CD4-positive, alpha-beta T cell treated with Interleukin-17A for 1 hour (primary cell): ENCODE data around the gene CERKL.

Experiments
- DNase-seq: peaks from one replicate; pipeline ENCODE4 v3.0.0-alpha.2; 2020

The CERKL gene

GRCh38 chr2:181573140-181573736 is 83.7 kb downstream of the CERKL start:
- DNase-seq, result peak; percentile 13

- no peak for DNase-seq
These were observed 85.9 kb downstream of the CERKL start for GRCh38 chr2:181570833-181571661.

DNA sequence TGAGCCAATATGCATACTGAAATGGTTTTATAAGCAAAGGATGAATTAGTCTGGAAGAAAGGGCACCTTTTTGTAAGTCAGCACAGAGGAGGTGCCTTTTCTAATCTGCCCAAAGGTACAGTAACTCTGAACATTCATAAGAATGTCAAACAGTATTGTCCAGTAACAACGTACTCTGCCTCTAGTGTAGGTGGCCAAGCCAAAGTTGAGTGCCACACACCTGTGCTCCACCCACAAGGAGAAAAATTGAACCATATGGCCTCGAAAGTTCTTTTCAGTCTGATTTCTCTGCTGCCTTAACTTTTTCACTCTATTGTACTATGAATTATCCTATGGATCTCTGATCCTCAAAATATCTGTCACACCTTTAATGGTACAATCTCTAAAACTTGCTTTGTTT is 86.8 kb downstream of the CERKL start:
- DNase-seq, result no peak

GRCh38 chr2:181566334-181567032 is 90.4 kb downstream of the CERKL start:
- no peak for DNase-seq

GRCh38 chr2:181563101-181563692 is 93.7 kb downstream of the CERKL start:
- DNase-seq, result no peak

- DNase-seq, result no peak
These were observed 98.5 kb downstream of the CERKL start for GRCh38 chr2:181558371-181558770.

DNA sequence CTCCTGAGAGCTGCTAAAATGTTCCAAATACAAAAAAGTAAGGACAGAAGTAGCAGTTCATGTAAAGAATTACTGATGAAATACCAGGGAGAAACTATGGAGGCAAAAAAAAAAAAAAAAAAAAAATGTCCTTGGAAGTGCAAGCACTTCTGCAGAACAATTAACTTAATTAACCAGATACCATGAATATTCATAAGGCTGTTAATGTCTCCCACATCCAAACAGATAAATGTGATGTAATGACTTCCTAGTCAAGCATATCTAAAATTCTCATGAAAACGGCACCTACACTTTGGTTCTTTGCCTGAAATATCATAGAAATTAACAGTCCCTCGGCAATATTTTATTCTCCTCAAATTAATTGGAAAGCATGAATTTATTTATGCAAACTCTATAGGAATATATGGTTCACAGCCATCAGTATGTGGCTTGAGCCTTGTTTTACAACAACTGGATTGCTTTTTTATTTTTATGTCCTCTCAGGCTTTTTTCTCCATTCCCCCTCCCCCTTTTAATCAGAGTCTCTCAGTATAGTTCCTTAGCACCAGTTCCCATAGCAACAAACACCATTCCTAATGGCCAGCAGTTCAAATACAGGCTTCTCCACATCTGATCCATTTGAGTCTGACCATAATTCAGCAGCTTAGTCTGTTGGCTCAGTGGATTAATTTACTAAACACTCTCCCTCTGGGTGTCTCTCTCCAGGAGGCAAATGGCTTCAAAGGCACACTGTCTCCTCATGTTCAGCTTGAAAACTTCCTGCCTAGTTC is 102.7 kb downstream of the CERKL start:
- no peak for DNase-seq

DNA sequence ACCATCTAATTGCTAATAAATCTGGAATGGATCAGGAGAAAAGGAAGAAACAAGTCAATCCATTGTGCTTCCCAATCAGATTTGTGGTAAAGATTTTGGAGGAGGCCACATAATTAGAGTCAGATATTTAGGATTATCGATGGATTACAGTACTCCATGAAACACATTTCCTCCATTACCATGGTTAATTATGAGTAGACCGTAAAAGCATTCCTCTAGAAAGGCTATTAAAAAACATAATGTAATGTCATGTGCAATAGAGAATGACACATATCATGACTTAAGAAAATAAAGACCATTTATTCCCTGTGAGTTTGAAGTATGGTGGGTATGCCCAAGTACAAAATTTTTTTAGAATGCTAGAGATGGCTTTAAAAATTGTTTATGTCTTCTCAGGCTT is 103.7 kb downstream of the CERKL start:
- DNase-seq, result no peak

DNA sequence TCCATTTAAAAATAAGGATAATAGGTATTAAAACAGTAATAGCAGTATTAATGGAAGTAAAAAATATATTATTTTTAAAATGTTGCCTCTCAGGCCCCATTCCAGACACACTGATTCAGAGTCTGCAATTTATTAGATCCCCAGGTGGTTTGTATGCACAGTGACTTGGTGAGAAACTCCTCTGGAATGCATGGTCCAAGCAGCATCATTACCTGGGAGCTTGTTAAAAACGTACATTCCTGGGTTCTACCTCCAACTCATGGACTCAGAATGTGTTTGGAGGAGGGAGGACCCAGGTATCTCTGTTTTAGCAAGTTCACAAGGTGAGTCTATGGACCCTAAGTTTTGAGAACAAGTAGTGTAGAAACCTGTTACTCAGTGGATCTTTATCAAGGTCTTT is 104.1 kb downstream of the CERKL start:
- no peak for DNase-seq

DNA sequence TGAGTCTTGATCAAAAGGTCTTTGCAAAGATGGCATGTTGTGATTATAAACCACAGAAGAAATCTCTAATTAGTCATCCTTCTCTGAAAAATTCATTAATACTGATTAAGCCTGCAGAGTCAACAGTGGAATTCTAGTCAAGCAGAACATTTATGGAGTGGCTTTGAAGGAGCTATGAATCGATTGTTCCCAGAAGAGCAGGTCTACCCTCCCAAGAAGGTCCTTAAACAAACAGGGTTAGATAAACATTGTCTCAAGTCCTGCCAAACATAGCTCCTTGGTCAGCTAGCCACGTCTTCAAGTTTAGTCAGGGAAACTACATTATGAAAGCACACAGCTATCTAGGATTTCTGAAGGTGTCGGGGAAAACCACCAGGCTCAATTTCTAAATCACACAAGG is 110.8 kb downstream of the CERKL start:
- no peak for DNase-seq

DNA sequence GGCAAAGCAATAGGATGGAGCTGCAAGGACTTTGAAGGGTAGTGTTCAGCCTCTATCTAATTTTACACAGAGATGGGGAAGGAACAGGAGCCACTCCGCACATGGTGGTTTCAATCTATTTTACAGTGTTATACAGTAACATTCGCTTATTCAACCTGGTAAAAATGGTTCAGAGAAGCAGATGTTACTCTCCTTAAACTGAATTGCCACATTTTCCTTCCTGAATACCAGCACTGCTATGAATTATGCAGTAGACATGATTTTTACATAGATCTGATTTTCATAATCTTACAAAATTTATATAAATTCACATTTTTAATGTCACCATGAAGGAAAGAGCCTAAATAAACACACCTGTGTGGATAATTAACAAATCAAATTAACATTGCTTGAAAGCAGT is 114.7 kb downstream of the CERKL start:
- no peak for DNase-seq

DNA sequence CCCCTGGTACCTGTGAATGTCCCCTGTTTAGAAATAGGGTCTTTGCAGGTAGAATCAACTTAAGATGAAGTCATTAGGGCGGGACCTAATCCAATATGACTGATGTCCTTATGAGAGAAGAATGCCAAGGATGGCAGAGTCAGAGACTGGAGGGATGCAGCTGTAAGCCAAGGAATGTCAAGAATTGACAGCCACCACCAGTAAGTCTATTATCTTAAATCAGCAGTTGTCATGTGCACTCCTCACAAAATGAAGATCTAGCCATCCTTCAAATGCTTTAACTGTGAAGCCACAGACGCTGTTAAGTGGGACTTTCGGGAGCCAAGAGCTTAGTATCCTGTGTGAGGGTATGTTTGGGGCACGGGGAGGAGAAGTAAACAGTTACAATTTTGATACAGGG is 116.5 kb downstream of the CERKL start:
- DNase-seq, result no peak

DNA sequence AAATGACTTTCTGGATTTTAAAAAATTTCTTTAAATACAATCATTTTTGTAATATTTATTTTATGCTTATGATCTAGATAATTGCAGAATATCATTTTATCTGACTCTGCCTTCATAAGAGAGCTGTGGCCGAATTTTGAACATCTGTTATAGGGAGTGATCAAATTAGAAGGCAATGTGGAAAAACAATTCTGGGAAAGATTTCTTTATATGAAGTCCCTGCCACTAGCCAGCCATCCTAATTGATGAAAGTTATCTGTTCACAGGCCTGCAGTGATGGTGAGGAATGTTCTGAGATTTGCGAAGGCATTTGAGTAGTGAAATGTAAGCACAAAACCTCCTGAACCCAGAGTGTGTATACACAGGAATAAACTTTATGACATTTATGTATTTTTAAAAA is 120.2 kb downstream of the CERKL start:
- DNase-seq, result no peak

DNA sequence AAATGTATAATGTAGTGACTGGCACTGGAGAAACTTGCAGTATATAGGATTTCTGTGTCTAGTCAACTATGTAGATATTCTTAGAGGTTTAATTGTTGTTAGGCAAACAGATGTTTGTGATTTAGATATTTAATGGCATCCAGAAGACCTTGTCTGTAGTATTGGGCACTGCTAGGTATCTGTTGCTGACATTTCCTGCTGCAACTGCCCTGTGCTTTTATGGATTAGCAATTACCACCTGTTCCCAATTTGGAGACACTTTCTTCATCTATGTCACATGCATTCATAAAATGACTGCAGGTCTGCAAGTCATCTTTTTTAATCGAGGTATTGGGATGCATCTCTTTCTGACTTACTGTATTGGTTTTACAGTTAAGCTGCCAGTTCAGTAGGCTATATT is 128.5 kb downstream of the CERKL start:
- no peak for DNase-seq

DNA sequence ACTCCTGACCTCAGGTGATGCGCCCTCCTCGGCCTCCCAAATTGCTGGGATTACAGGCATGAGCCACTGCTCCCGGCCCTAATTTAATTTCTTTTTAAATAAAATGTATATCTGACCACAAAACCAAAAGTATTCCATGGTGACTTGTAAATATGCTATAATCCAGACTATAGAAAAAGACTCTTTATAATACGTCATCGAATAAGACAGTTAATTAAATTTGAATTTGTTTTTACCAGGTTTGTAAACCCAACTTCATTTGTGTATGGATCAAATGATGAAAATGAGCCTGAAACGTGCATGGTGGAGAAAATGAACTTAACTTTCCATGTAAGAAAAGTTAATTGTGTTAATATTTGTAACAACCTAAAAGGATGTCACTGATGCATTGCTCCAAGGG is 129.8 kb downstream of the CERKL start:
- no peak for DNase-seq

DNA sequence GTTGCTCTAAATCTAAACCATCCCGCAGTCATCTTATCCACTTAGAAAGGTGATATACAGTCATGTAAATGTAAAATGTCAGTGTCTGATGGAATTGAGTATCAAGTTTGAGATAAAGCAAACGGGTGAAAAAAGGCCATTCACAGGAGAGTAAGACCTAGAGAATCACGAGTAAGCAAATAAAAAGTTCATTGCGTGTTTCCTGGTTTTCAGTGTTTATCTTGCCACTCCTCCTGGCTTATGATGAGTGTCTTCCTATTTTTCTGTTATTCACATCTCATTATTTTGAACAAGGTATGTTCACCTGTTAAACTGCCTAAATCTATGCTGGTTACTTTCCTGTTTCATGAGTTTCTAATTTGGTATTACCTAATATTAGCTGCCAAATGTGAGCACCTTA is 130.9 kb downstream of the CERKL start:
- no peak for DNase-seq

- DNase-seq, result no peak
These were observed 133.1 kb downstream of the CERKL start for GRCh38 chr2:181523756-181524155.

- no peak for DNase-seq
These were observed 136.7 kb downstream of the CERKL start for GRCh38 chr2:181520253-181520652.

GRCh38 chr2:181517685-181518301 is 139.1 kb downstream of the CERKL start:
- peak; percentile 18 for DNase-seq

GRCh38 chr2:181516992-181517391 is 139.9 kb downstream of the CERKL start:
- no peak for DNase-seq

GRCh38 chr2:181515719-181516118 is 141.2 kb downstream of the CERKL start:
- no peak for DNase-seq

DNA sequence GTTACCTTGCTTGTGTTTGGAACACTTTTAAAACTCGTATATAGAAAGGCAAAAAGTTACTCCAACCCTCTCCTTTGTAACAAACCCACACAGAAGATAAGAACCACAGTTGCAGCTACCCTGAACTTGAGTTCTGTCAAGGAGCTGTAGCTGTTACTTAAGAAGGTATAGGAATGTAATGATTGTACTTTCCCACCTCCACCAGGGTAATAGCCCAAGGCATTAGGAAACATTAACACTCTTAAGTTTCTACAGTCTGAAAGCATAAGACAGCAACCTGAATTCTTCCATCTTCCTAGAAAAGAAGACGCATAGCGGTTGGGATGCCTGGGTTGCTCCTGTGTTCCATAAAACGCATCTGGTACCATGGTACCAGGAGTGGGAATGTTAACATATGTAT is 156.7 kb downstream of the CERKL start:
- DNase-seq, result no peak
